Measurements from ENCODE around the gene DMAP1. TPM values are rescaled to one million over a fixed set of nuclear protein-coding genes. Genes with fewer than 3 reads are reported as not detected.

The DMAP1 gene
- total RNA-seq, 2 experiments from 2014 or later, result 31.5 to 32.3 TPM

GRCh38 chr1:44239331-44239960 lies 26.2 kb downstream of the DMAP1 start:
- Mint-ChIP-seq H3K27me3 (no peaks in the 10 kb centered on the region), H3K4me3 (no peak overlapping the region), H3K27ac (no peak overlapping the region), H3K9me3 (no peaks in the 10 kb centered on the region), H3K4me1 (peaks cover 11% of the 10 kb centered on the region), H3K36me3 (peaks cover 2% of the 10 kb centered on the region)
- DNase-seq, result no peak

GRCh38 chr1:44239961-44240371 lies 26.7 kb downstream of the DMAP1 start:
- Mint-ChIP-seq H3K27ac (no peak overlapping the region), H3K36me3 (peaks cover 2% of the 10 kb centered on the region), H3K27me3 (no peaks in the 10 kb centered on the region)

GRCh38 chr1:44240802-44241671 lies 27.8 kb downstream of the DMAP1 start:
- no peak for DNase-seq
- H3K4me1 Mint-ChIP-seq, result peaks cover 11% of the 10 kb centered on the region
- no peak overlapping the region for H3K4me3 Mint-ChIP-seq
- no peak overlapping the region for H3K27ac Mint-ChIP-seq
- no peaks in the 10 kb centered on the region for H3K27me3 Mint-ChIP-seq
- H3K36me3 Mint-ChIP-seq, result peaks cover 2% of the 10 kb centered on the region
- no peaks in the 10 kb centered on the region for H3K9me3 Mint-ChIP-seq

More at GRCh38 chr1:44239961-44240371, 26.7 kb downstream of the DMAP1 start:
- DNase-seq, result no peak
- peaks cover 11% of the 10 kb centered on the region for H3K4me1 Mint-ChIP-seq
- H3K4me3 Mint-ChIP-seq, result no peak overlapping the region
- no peaks in the 10 kb centered on the region for H3K9me3 Mint-ChIP-seq

- H3K9me3 Mint-ChIP-seq, result no peaks in the 10 kb centered on the region
- H3K36me3 Mint-ChIP-seq, result peaks cover 2% of the 10 kb centered on the region
- no peak overlapping the region for H3K4me3 Mint-ChIP-seq
- H3K27ac Mint-ChIP-seq, result no peak overlapping the region
- DNase-seq, result no peak
- peaks cover 11% of the 10 kb centered on the region for H3K4me1 Mint-ChIP-seq
- H3K27me3 Mint-ChIP-seq, result no peaks in the 10 kb centered on the region
Measured at GRCh38 chr1:44242746-44243145, 29.5 kb downstream of the DMAP1 start.

- H3K27me3 Mint-ChIP-seq, result no peaks in the 10 kb centered on the region
Measured at GRCh38 chr1:44243782-44244495, 30.7 kb downstream of the DMAP1 start.

GRCh38 chr1:44244986-44245385 lies 31.7 kb downstream of the DMAP1 start:
- Mint-ChIP-seq H3K9me3 (no peaks in the 10 kb centered on the region), H3K36me3 (no peaks in the 10 kb centered on the region), H3K4me1 (peaks cover 2% of the 10 kb centered on the region), H3K27me3 (no peaks in the 10 kb centered on the region), H3K4me3 (no peak overlapping the region), H3K27ac (no peak overlapping the region)
- no peak for DNase-seq

More at GRCh38 chr1:44243782-44244495, 30.7 kb downstream of the DMAP1 start:
- Mint-ChIP-seq H3K27ac (no peak overlapping the region), H3K4me1 (peaks cover 5% of the 10 kb centered on the region), H3K36me3 (no peaks in the 10 kb centered on the region), H3K4me3 (no peak overlapping the region), H3K9me3 (no peaks in the 10 kb centered on the region)
- DNase-seq, result no peak

- H3K4me1 Mint-ChIP-seq, result no peaks in the 10 kb centered on the region
- no peaks in the 10 kb centered on the region for H3K9me3 Mint-ChIP-seq
Measured at GRCh38 chr1:44246806-44247205, 33.5 kb downstream of the DMAP1 start.

GRCh38 chr1:44249543-44249942 lies 36.3 kb downstream of the DMAP1 start:
- H3K36me3 Mint-ChIP-seq, result no peaks in the 10 kb centered on the region
- no peaks in the 10 kb centered on the region for H3K27me3 Mint-ChIP-seq
- no peak overlapping the region for H3K27ac Mint-ChIP-seq
- DNase-seq, result no peak
- no peaks in the 10 kb centered on the region for H3K9me3 Mint-ChIP-seq
- no peaks in the 10 kb centered on the region for H3K4me1 Mint-ChIP-seq
- no peak overlapping the region for H3K4me3 Mint-ChIP-seq

More at GRCh38 chr1:44246806-44247205, 33.5 kb downstream of the DMAP1 start:
- H3K27me3 Mint-ChIP-seq, result no peaks in the 10 kb centered on the region
- no peak for DNase-seq
- H3K27ac Mint-ChIP-seq, result no peak overlapping the region
- no peaks in the 10 kb centered on the region for H3K36me3 Mint-ChIP-seq
- no peak overlapping the region for H3K4me3 Mint-ChIP-seq

- no peaks in the 10 kb centered on the region for H3K9me3 Mint-ChIP-seq
- no peak overlapping the region for H3K27ac Mint-ChIP-seq
- DNase-seq, result no peak
- H3K27me3 Mint-ChIP-seq, result no peaks in the 10 kb centered on the region
- H3K4me1 Mint-ChIP-seq, result no peaks in the 10 kb centered on the region
- no peak overlapping the region for H3K4me3 Mint-ChIP-seq
- H3K36me3 Mint-ChIP-seq, result no peaks in the 10 kb centered on the region
Measured at GRCh38 chr1:44250068-44250781, 37.0 kb downstream of the DMAP1 start.

- Mint-ChIP-seq H3K27ac (no peak overlapping the region), H3K9me3 (no peaks in the 10 kb centered on the region), H3K36me3 (no peaks in the 10 kb centered on the region), H3K27me3 (no peaks in the 10 kb centered on the region), H3K4me3 (no peak overlapping the region), H3K4me1 (no peaks in the 10 kb centered on the region)
- DNase-seq, result no peak
Measured at GRCh38 chr1:44251486-44251885, 38.2 kb downstream of the DMAP1 start.

GRCh38 chr1:44251989-44252671 lies 38.9 kb downstream of the DMAP1 start:
- Mint-ChIP-seq H3K36me3 (no peaks in the 10 kb centered on the region), H3K9me3 (no peaks in the 10 kb centered on the region), H3K4me1 (no peaks in the 10 kb centered on the region), H3K27me3 (no peaks in the 10 kb centered on the region), H3K4me3 (no peak overlapping the region), H3K27ac (no peak overlapping the region)
- no peak for DNase-seq

- no peaks in the 10 kb centered on the region for H3K36me3 Mint-ChIP-seq
- no peaks in the 10 kb centered on the region for H3K27me3 Mint-ChIP-seq
- no peak overlapping the region for H3K27ac Mint-ChIP-seq
- H3K4me3 Mint-ChIP-seq, result no peak overlapping the region
- no peaks in the 10 kb centered on the region for H3K9me3 Mint-ChIP-seq
- no peaks in the 10 kb centered on the region for H3K4me1 Mint-ChIP-seq
- peak; percentile 22 for DNase-seq
Measured at GRCh38 chr1:44254392-44254910, 41.2 kb downstream of the DMAP1 start.

GRCh38 chr1:44256762-44257554 lies 43.7 kb downstream of the DMAP1 start:
- Mint-ChIP-seq H3K27ac (no peak overlapping the region), H3K4me3 (no peak overlapping the region), H3K27me3 (no peaks in the 10 kb centered on the region), H3K9me3 (no peaks in the 10 kb centered on the region), H3K36me3 (peaks cover 2% of the 10 kb centered on the region), H3K4me1 (no peaks in the 10 kb centered on the region)
- DNase-seq, result no peak
